H1 (cell line): ENCODE measurements around the gene MR1. TPM values are rescaled to one million over a fixed set of nuclear protein-coding genes. Genes with fewer than 3 reads are reported as not detected.

ENCODE experiments used
- ATF3 ChIP-seq: IDR thresholded peaks from 2 replicates; pipeline ENCODE4 v1.6.1; 2011; ENCODE audit warnings: low read depth, mild to moderate bottlenecking, low read length; ENCODE audit not compliant: insufficient read depth
- CHD7 ChIP-seq: fragments of 300-600 bp; sonication (generic); IDR thresholded peaks from 2 replicates; pipeline ENCODE4 v1.7.1; 2012; ENCODE audit warnings: low read length, moderate library complexity, mild to moderate bottlenecking, inconsistent platforms; ENCODE audit not compliant: insufficient replicate concordance
- EGR1 ChIP-seq: IDR thresholded peaks from 2 replicates; pipeline ENCODE4 v1.6.1; 2011; ENCODE audit warnings: low read depth, low read length, borderline replicate concordance
- EP300 ChIP-seq, 2 experiments: IDR thresholded peaks; 1 replicate in 1 of 2; 2 replicates in 1 of 2; pipeline ENCODE4 v1.6.1; 2011 to 2012; ENCODE audit warnings: low read depth in 2 of 2, low read length in 2 of 2, mild to moderate bottlenecking in 2 of 2, borderline replicate concordance in 1 of 2, inconsistent platforms in 1 of 2, moderate library complexity in 1 of 2
- MAX ChIP-seq: IDR thresholded peaks from 2 replicates; pipeline ENCODE4 v1.6.1; 2012; ENCODE audit warnings: inconsistent platforms
- RBBP5 ChIP-seq: IDR thresholded peaks from 2 replicates; pipeline ENCODE4 v1.7.1; 2012; ENCODE audit warnings: low read depth, mild to moderate bottlenecking, inconsistent platforms, low read length, moderate library complexity, borderline replicate concordance
- SUZ12 ChIP-seq: fragments of 200-600 bp; sonication (generic); IDR thresholded peaks from 2 replicates; pipeline ENCODE4 v1.6.1; 2012; ENCODE audit warnings: mild to moderate bottlenecking, inconsistent platforms, low read length, moderate library complexity, mixed read lengths
- TCF12 ChIP-seq: IDR thresholded peaks from 2 replicates; pipeline ENCODE4 v1.6.1; 2011; ENCODE audit warnings: low read depth, mild to moderate bottlenecking, low read length
- polyA plus RNA-seq, 7 experiments: library from polyadenylated mRNA; depleted of rRNA in 3 of 7; stranded (reverse) in 5 of 7; unstranded in 2 of 7; fragments of >200 nt in 5 of 7; fragments of 200-250 nt in 2 of 7; gene quantifications; 1 replicate in 5 of 7; 2 replicates in 1 of 7; 4 replicates in 1 of 7; pipeline versions ENCODE4 v1.2.1 to v1.2.3, GENCODE V29; 2011 to 2013; ENCODE audit warnings: missing spikeins in 2 of 7, mixed read lengths in 2 of 7
- total RNA-seq: library from RNA; stranded (reverse); fragmentation: NEBNext Ultra II Directional; extraction: Animal tissue kit (Norgen Biotek cat#: 25700); gene quantifications from 2 replicates; pipeline ENCODE4 v1.2.1, GENCODE V29; 2021

The MR1 gene
- total and polyA plus RNA-seq, 2 of the 8 experiments (the other 6 are each of a cell fraction or from before 2014, with no cell fraction given), result 0.09 TPM; not detected in 1

GRCh38 chr1:181105134-181106021 lies 71.6 kb downstream of the MR1 start (continued):
- TF ChIP-seq RBBP5 (0 out of 2 replicates have a peak, but pooled peaks have one; percentile 27), TCF12 (no peak), CHD7 (no peak), SUZ12 (no peak), MAX (peak; percentile 95), ATF3 (no peak), EP300 (IDR thresholded peaks at IDR 0.05; ENCODE audit: borderline replicate concordance in 1 of 2, low read depth in 2 of 2, low read length in 2 of 2) (no peak), EGR1 (peak; percentile 89; the same call in 1 of the 2 replicates)
